ENCODE data around the gene DOCK9.

DOCK9 gene

GRCh38 chr13:98879127-98879520, 98.7 kb downstream of the DOCK9 start:
- DNase-seq: no peak

GRCh38 chr13:98878486-98879126, 99.3 kb downstream of the DOCK9 start:
- no peak for DNase-seq

- no peak for DNase-seq
Observed at GRCh38 chr13:98877936-98878335, 99.9 kb downstream of the DOCK9 start.

GRCh38 chr13:98877466-98877865, 100.4 kb downstream of the DOCK9 start:
- no peak for DNase-seq

GRCh38 chr13:98875146-98875729, 102.6 kb downstream of the DOCK9 start:
- DNase-seq: no peak

GRCh38 chr13:98874029-98874397, 103.9 kb downstream of the DOCK9 start:
- no peak for DNase-seq

- no peak for DNase-seq
Observed at GRCh38 chr13:98873377-98874028, 104.4 kb downstream of the DOCK9 start.

GRCh38 chr13:98871727-98872126, 106.1 kb downstream of the DOCK9 start:
- no peak for DNase-seq

GRCh38 chr13:98869408-98870090, 108.3 kb downstream of the DOCK9 start:
- no peak for DNase-seq

GRCh38 chr13:98868932-98869331, 108.9 kb downstream of the DOCK9 start:
- no peak for DNase-seq

GRCh38 chr13:98866882-98867281, 111.0 kb downstream of the DOCK9 start:
- DNase-seq: no peak

GRCh38 chr13:98860491-98860890, 117.4 kb downstream of the DOCK9 start:
- no peak for DNase-seq

- DNase-seq: no peak
Observed at GRCh38 chr13:98858191-98858590, 119.7 kb downstream of the DOCK9 start.

- DNase-seq: no peak
Observed at GRCh38 chr13:98856983-98857382, 120.9 kb downstream of the DOCK9 start.

- no peak for DNase-seq
Observed at GRCh38 chr13:98854448-98854847, 123.4 kb downstream of the DOCK9 start.

GRCh38 chr13:98853771-98854221, 124.1 kb downstream of the DOCK9 start:
- no peak for DNase-seq

- no peak for DNase-seq
Observed at GRCh38 chr13:98851276-98851675, 126.6 kb downstream of the DOCK9 start.

- no peak for DNase-seq
Observed at GRCh38 chr13:98848746-98849145, 129.1 kb downstream of the DOCK9 start.

GRCh38 chr13:98847780-98848179, 130.1 kb downstream of the DOCK9 start:
- DNase-seq: no peak

GRCh38 chr13:98846986-98847385, 130.9 kb downstream of the DOCK9 start:
- DNase-seq: no peak

GRCh38 chr13:98846521-98846920, 131.3 kb downstream of the DOCK9 start:
- DNase-seq: no peak

- no peak for DNase-seq
Observed at GRCh38 chr13:98845742-98846141, 132.1 kb downstream of the DOCK9 start.

- no peak for DNase-seq
Observed at GRCh38 chr13:98844021-98844420, 133.8 kb downstream of the DOCK9 start.

- DNase-seq: no peak
Observed at GRCh38 chr13:98843482-98843877, 134.4 kb downstream of the DOCK9 start.
